HAP-1 (cell line): ENCODE data around the gene GSK3B.
"Not testable (repeated sequence)": the region's sequence is repeated elsewhere in the genome, so short reads cannot be mapped to it uniquely, and the experiment has no call there.

Experiments
- DNase-seq, 2 experiments: peaks; one replicate each; pipeline ENCODE4 v3.0.0-alpha.2; 2016 to 2020; ENCODE audit warnings: low spot score in 2 of 2
- H3K27me3 ChIP-seq: fragments of 250-450 bp; sonication (Bioruptor Pico); 2 replicates; pipeline ENCODE4 v1.5.1; 2020; ENCODE audit warnings: low read depth, mild to moderate bottlenecking, moderate library complexity
- H3K36me3 ChIP-seq: fragments of 250-450 bp; sonication (Bioruptor Pico); replicated peaks from 2 replicates; pipeline ENCODE4 v1.5.1; 2020; ENCODE audit warnings: mild to moderate bottlenecking
- H3K4me1 ChIP-seq: fragments of 250-450 bp; sonication (Bioruptor Pico); 2 replicates; pipeline ENCODE4 v1.5.1; 2020; ENCODE audit warnings: mild to moderate bottlenecking
- H3K4me3 ChIP-seq: fragments of 250-450 bp; sonication (Bioruptor Pico); 2 replicates; pipeline ENCODE4 v1.5.1; 2020; ENCODE audit warnings: mild to moderate bottlenecking, moderate library complexity
- H3K9me3 ChIP-seq: fragments of 250-450 bp; sonication (Bioruptor Pico); 2 replicates; pipeline ENCODE4 v1.5.1; 2020; ENCODE audit warnings: mild to moderate bottlenecking, moderate library complexity
- in situ Hi-C: fragments of 300-500 bp; cut with MboI; formaldehyde crosslinking; loops from 3 replicates; pipeline ENCODE4 v1.14.3; 2020; ENCODE audit warnings: low sequenced_read_pairs, inconsistent platforms, mixed read lengths

GSK3B gene

GRCh38 chr3:120057626-120058025, 36.6 kb downstream of the GSK3B start:
- no peaks in the 10 kb centered on the region for H3K27me3 ChIP-seq
- in situ Hi-C loops: no loop called here
- no peaks in the 10 kb centered on the region; the same call in 1 of the 2 replicates for H3K4me1 ChIP-seq
- no peak for DNase-seq
- no peaks in the 10 kb centered on the region for H3K9me3 ChIP-seq
- no peaks in the 10 kb centered on the region for H3K36me3 ChIP-seq
- no peak overlapping the region for H3K4me3 ChIP-seq

DNA sequence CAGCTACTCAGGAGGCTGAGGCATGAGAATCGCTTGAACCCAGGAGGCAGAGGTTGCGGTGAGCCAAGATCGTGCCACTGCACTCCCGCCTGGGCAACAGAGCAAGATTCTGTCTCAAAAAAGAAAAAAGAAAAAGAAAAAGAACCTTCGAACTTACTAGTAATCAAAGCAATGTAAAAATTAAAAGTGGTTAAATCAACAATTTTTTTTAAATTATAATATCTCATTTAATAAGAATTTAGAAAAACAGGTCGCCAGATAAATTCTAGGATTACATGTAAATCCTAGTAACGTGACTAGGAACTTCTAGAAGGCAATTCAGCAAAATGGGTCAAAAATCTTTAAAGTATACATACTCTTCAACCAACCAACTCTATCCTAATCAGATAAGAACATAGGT, 37.2 kb downstream of the GSK3B start:
- no peaks in the 10 kb centered on the region for H3K36me3 ChIP-seq
- DNase-seq: no peak
- no peaks in the 10 kb centered on the region for H3K27me3 ChIP-seq
- H3K9me3 ChIP-seq: no peaks in the 10 kb centered on the region
- H3K4me3 ChIP-seq: no peak overlapping the region
- in situ Hi-C loops: no loop called here
- no peaks in the 10 kb centered on the region; the same call in 1 of the 2 replicates for H3K4me1 ChIP-seq

DNA sequence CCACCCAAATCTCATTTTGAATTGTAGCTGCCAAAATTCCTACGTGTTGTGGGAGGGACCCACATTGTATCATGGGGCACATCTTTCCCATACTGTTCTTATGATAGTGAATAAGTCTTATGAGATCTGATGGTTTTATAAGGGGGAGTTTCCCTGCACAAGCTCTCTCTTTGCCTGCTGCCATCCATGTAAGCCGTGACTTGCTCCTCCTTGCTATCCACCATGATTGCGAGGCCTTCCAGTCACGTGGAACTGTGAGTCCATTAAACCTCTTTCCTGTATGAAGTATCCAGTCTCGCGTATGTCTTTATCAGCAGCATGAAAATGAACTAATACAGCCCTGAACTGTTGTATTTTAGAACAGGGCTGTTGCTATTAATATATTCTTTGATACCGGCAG, 40.6 kb downstream of the GSK3B start:
- H3K4me3 ChIP-seq, DNase-seq, H3K9me3 ChIP-seq, in situ Hi-C loops, H3K27me3 ChIP-seq, H3K36me3 ChIP-seq: not testable (repeated sequence)
- peaks cover 15% of the 10 kb centered on the region for H3K4me1 ChIP-seq

- Histone ChIP-seq H3K36me3 (no peaks in the 10 kb centered on the region), H3K27me3 (no peaks in the 10 kb centered on the region), H3K4me3 (no peak overlapping the region), H3K4me1 (peaks cover 15% of the 10 kb centered on the region), H3K9me3 (no peaks in the 10 kb centered on the region)
- no peak for DNase-seq
- in situ Hi-C loops: no loop called here
Observed at GRCh38 chr3:120052677-120053076, 41.6 kb downstream of the GSK3B start.

GRCh38 chr3:120052225-120052624, 42.0 kb downstream of the GSK3B start:
- in situ Hi-C loops: no loop called here
- H3K9me3 ChIP-seq: no peaks in the 10 kb centered on the region
- H3K36me3 ChIP-seq: no peaks in the 10 kb centered on the region
- no peak overlapping the region for H3K4me3 ChIP-seq
- DNase-seq: no peak
- H3K27me3 ChIP-seq: no peaks in the 10 kb centered on the region
- H3K4me1 ChIP-seq: peaks cover 15% of the 10 kb centered on the region

GRCh38 chr3:120051570-120051969, 42.7 kb downstream of the GSK3B start:
- H3K9me3 ChIP-seq, H3K4me3 ChIP-seq, H3K36me3 ChIP-seq, DNase-seq, H3K27me3 ChIP-seq, in situ Hi-C loops: not testable (repeated sequence)
- peaks cover 15% of the 10 kb centered on the region for H3K4me1 ChIP-seq

DNA sequence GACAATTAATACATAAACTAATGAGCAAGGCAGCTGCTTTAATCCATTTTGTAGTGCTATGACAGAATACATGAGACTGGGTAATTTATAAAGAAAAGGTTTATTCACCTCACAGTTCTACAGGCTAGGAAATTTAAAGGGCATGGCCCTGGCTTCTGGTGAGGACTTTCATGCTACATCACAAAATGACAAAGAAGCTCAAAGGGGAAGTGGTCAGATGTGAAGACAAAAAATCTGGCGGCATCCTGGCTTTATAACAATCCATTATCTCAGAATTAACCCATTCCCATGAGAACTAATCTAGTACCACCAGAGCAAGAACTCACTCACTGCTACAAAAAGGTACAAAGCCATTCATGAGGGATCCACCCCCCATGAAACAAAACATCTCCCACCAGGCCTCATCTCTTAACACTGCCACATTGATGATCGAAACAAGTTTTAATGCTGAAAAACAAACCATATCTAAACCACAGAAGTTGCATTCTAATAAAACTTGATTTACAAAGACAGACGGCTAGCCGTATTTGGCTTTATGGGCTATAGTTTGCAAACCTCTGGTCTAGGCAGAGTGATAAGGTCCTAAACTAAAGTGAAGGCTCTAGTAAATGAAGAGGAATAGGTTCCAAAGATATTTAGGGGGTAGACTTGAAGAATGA, 44.2 kb downstream of the GSK3B start:
- no peaks in the 10 kb centered on the region; the same call in 1 of the 2 replicates for H3K9me3 ChIP-seq
- H3K4me3 ChIP-seq: no peak overlapping the region
- in situ Hi-C loops: no loop called here
- DNase-seq: no peak
- H3K36me3 ChIP-seq: no peaks in the 10 kb centered on the region
- H3K4me1 ChIP-seq: peaks cover 15% of the 10 kb centered on the region
- no peaks in the 10 kb centered on the region for H3K27me3 ChIP-seq

GRCh38 chr3:120049072-120049471, 45.2 kb downstream of the GSK3B start:
- Histone ChIP-seq H3K9me3 (no peaks in the 10 kb centered on the region; the same call in 1 of the 2 replicates), H3K27me3 (no peaks in the 10 kb centered on the region), H3K36me3 (no peaks in the 10 kb centered on the region), H3K4me1 (peaks cover 15% of the 10 kb centered on the region), H3K4me3 (no peak overlapping the region)
- in situ Hi-C loops: no loop called here
- DNase-seq: no peak

DNA sequence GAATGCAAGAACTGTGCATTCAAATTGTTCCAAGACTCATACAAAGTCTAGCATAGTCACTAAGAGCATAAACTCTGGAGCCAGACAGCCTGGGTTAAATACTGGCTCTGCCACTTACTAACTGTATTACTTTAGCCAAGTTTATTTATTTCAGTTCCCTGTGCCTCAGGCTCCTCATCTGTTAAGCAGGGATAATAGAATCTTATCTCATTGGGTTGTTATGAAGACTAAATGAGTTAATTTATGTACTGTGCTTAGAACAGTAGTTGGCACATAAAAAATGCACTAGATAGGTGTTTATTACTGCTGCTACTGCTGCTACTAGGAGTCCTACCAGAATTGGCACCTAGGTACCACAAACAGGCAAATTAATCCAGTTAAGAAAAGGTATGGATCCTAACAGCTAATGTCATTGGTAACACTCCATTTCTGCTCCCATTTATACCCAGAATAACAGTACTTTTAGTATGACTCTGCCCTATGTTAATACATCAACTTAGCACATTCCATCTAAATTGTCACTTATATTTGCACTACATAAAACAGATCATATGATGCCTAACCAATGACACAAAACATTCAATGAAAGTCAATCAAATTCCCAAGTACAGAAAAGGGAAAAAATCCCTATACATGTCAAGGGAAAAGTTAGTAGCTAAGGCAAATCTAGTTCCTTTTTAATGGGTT, 45.7 kb downstream of the GSK3B start:
- no peak for DNase-seq
- Histone ChIP-seq H3K4me1 (peaks cover 15% of the 10 kb centered on the region), H3K27me3 (no peaks in the 10 kb centered on the region), H3K36me3 (no peaks in the 10 kb centered on the region), H3K4me3 (no peak overlapping the region), H3K9me3 (no peaks in the 10 kb centered on the region; the same call in 1 of the 2 replicates)
- in situ Hi-C loops: no loop called here

- no peaks in the 10 kb centered on the region for H3K27me3 ChIP-seq
- in situ Hi-C loops: no loop called here
- no peak overlapping the region for H3K4me3 ChIP-seq
- H3K36me3 ChIP-seq: no peaks in the 10 kb centered on the region
- DNase-seq: no peak
- no peaks in the 10 kb centered on the region; the same call in 1 of the 2 replicates for H3K9me3 ChIP-seq
- peaks cover 15% of the 10 kb centered on the region for H3K4me1 ChIP-seq
Observed at GRCh38 chr3:120047686-120048085, 46.6 kb downstream of the GSK3B start.

GRCh38 chr3:120040813-120041377, 53.4 kb downstream of the GSK3B start:
- Histone ChIP-seq H3K36me3 (no peaks in the 10 kb centered on the region), H3K9me3 (peaks cover 4% of the 10 kb centered on the region; the same call in 1 of the 2 replicates), H3K4me1 (no peaks in the 10 kb centered on the region), H3K27me3 (no peaks in the 10 kb centered on the region), H3K4me3 (no peak overlapping the region)
- in situ Hi-C loops: no loop called here
- DNase-seq: no peak

DNA sequence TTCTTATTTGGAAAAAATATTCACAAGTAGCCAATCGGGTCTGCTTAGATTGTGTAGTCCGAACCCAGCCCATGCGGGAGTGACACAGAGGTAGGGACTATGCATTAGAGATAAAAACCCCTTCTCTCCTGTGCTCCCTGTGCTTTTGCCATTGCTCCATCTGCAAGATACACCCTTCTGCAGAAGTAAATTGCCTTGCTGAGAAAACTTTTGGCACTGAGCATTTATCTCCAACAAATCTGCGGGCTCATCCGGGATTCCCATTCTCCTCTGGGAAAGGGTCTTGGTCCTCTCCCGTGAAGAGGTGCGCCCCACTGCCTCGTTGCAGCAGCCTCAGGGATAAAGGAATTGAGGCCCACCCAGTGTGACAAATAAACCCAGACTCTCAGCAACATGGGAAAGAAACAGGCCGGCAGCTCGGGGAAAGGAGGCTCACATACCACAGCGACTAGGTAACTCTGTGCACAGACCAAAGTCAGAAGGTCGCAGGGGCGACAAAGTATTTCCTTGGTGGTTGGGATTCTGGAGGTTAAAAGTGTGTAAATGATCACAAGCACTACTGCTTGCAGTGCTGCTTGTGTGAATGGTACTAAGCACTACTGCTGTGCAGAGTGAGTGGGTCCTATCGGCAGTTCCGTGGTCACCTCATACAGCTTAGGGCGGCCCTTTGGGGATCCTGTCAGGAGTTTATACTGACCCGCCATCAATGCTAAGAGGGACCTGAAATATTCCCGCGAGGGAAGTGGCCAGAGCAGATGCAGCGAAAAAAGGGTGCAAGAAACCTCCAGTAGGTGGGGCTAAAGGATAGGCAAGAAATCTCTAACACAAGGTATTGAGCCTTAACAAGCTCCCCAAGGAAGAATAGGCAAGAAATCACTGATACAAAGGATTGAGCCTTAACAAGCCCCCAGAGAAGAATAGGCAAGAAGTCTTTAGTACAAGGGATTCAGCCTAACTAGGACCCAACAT, 54.3 kb downstream of the GSK3B start:
- H3K4me3 ChIP-seq: no peak overlapping the region
- no peaks in the 10 kb centered on the region for H3K36me3 ChIP-seq
- no peaks in the 10 kb centered on the region for H3K27me3 ChIP-seq
- peaks cover 4% of the 10 kb centered on the region; the same call in 1 of the 2 replicates for H3K9me3 ChIP-seq
- in situ Hi-C loops: no loop called here
- DNase-seq: peak in 1 of 2 experiments; percentile 18
- H3K4me1 ChIP-seq: no peaks in the 10 kb centered on the region

GRCh38 chr3:120033596-120033995, 60.7 kb downstream of the GSK3B start:
- Histone ChIP-seq H3K4me3 (no peak overlapping the region), H3K4me1 (peaks cover 15% of the 10 kb centered on the region; the same call in 1 of the 2 replicates), H3K27me3 (no peaks in the 10 kb centered on the region), H3K36me3 (no peaks in the 10 kb centered on the region), H3K9me3 (no peaks in the 10 kb centered on the region)
- in situ Hi-C loops: no loop called here
- DNase-seq: no peak
